ENCODE data around the gene SBNO2. TPM values are rescaled to one million over a fixed set of nuclear protein-coding genes. Genes with fewer than 3 reads are reported as not detected.

SBNO2 gene
- total RNA-seq, 1 donor from 2014 or later, result 54.0 TPM

DNA sequence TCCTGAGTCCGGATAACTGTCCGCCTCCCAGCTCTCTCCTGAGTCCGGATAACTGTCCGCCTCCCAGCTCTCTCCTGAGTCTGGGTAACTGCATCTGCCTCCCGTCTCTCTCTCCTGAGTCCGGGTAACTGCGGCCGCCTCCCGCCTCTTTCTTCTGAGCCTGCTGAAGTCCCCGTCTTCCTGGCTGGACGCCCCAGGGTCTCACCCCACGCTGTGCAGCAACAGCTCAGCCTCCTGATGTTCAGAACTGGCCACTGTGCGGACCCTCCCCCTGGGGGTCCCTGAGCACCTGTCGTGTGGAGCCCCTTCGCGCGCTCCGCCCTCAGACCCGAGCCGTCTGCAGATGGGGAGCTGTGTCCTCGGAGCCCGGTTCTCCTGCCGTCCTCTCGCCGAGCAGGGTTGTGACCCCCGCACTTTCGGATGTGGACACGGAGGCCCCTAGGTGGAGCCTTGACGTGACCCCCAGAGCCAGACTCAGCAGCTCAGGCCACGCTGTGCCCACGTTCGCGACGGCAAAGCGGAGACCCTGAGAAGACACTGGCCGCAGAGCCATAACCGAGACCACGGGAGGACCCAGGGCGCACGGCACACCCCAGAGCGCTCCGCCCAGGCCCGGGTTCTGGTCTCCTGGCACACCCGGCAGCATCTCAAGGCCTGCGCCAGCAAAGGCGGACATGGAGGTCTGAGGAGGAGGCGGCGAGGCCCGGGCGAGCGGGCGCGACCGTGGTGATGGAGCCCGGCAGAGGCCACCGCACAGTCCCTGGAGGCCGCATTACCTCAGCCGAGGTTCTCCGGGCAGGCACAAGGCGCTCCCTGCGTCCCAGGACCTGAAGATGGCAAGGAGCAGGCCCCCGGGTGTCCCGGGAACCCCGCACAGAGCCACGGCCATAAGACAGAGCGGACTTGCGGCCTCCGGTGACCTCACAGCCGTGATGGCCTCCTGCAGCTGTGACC lies 15.9 kb downstream of the SBNO2 start:
- H3K4me3 ChIP-seq, result no peak overlapping the region
- H3K9me3 ChIP-seq, result no peaks in the 10 kb centered on the region
- H3K36me3 ChIP-seq, result peaks cover 0 to 9% of the 10 kb centered on the region in 2 donors
- H3K4me1 ChIP-seq, result peaks cover 44% of the 10 kb centered on the region
- no peak overlapping the region for H3K27ac ChIP-seq
- TF ChIP-seq, protein P1, sequence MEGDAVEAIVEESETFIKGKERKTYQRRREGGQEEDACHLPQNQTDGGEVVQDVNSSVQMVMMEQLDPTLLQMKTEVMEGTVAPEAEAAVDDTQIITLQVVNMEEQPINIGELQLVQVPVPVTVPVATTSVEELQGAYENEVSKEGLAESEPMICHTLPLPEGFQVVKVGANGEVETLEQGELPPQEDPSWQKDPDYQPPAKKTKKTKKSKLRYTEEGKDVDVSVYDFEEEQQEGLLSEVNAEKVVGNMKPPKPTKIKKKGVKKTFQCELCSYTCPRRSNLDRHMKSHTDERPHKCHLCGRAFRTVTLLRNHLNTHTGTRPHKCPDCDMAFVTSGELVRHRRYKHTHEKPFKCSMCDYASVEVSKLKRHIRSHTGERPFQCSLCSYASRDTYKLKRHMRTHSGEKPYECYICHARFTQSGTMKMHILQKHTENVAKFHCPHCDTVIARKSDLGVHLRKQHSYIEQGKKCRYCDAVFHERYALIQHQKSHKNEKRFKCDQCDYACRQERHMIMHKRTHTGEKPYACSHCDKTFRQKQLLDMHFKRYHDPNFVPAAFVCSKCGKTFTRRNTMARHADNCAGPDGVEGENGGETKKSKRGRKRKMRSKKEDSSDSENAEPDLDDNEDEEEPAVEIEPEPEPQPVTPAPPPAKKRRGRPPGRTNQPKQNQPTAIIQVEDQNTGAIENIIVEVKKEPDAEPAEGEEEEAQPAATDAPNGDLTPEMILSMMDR (IDR thresholded peaks at IDR 0.05), result no peak
- TF ChIP-seq POLR2A (IDR thresholded peaks at IDR 0.05) (no peak), POLR2AphosphoS5 (IDR thresholded peaks at IDR 0.05; ENCODE audit: insufficient read depth in 1 of 2, low read depth in 1 of 2) (no peak)
- no peak for DNase-seq (ENCODE audit: extremely low spot score in 2 of 2)
- intact Hi-C loops (cut with DNase I), result no loop called here
- H3K27me3 ChIP-seq, result no peaks in the 10 kb centered on the region

DNA sequence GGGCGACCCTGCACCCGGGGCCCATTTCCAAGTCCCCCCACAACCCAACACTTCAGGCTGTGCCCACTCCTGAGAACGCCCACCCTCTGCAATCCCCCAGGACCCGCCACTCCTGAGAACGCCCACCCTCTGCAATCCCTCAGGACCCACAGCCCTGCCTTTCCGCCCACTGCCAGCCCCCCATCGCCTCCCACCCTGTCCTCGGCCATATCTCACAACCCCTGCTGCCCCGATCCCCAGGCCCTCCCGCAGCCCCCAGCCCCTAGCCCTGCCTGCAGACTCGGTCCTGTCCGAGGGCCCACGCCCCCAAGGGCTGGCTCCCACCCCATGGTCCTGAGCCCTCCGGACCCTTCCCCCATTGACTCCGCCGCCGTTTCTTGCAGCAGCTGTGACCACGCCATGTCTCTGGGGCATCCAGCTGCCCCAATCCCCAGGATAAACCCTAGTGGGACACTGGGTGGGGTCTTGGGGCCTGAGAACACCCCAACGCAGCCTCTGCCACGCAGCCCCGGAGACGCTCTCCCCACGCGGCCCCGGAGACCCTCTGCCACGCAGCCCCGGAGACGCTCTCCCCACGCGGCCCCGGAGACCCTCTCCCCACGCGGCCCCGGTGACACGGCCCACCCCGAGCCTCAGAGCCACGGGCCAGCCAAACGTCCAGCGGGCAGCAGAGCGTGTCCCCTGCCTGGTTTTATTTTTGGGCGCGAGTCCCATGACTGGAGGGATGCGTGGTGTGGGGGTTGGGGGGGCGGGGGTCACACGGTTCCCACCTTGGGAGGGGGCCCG lies 17.0 kb downstream of the SBNO2 start:
- Histone ChIP-seq H3K9me3 (no peaks in the 10 kb centered on the region), H3K27ac (no peak overlapping the region), H3K4me1 (peaks cover 53% of the 10 kb centered on the region), H3K27me3 (no peaks in the 10 kb centered on the region), H3K4me3 (no peak overlapping the region), H3K36me3 (peaks cover 0 to 10% of the 10 kb centered on the region in 2 donors)
- intact Hi-C loops (cut with DNase I), result no loop called here
- TF ChIP-seq, protein P1 (IDR thresholded peaks at IDR 0.05), result no peak
- no peak for TF ChIP-seq POLR2AphosphoS5 (IDR thresholded peaks at IDR 0.05; ENCODE audit: insufficient read depth in 1 of 2, low read depth in 1 of 2)
- no peak for TF ChIP-seq POLR2A (IDR thresholded peaks at IDR 0.05)
- DNase-seq (ENCODE audit: extremely low spot score in 2 of 2), result no peak

DNA sequence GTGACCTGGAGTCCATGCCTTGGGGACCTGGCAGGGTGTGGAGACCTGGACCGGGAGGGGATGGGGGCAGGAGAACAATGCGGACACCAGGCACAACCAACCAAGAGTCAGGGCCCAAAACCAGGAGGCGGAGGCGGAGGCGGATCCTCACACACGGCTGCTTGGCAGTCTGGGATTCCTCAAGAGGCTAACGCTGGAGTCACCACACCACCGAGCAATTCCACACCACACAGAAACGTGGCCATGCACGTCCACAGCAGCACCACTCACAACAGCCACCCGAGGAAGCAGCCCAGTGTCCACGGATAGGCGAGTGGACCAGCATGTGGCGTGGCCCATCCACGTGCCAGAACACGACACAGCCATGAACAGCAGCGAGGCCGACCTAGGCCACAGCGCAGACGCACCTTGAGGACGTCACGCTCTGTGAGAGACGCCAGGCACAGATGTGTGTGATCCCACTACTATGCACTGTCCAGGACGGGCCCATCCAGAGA lies 17.7 kb downstream of the SBNO2 start:
- peaks cover 0 to 15% of the 10 kb centered on the region in 2 donors for H3K36me3 ChIP-seq
- no peaks in the 10 kb centered on the region for H3K27me3 ChIP-seq
- H3K4me3 ChIP-seq, result no peak overlapping the region
- H3K9me3 ChIP-seq, result no peaks in the 10 kb centered on the region
- H3K4me1 ChIP-seq, result peaks cover 53% of the 10 kb centered on the region
- no peak for DNase-seq (ENCODE audit: extremely low spot score in 2 of 2)
- peak overlapping the region; percentile 92 for H3K27ac ChIP-seq
- intact Hi-C loops (cut with DNase I), result no loop called here
- TF ChIP-seq POLR2A (IDR thresholded peaks at IDR 0.05) (no peak), POLR2AphosphoS5 (IDR thresholded peaks at IDR 0.05; ENCODE audit: insufficient read depth in 1 of 2, low read depth in 1 of 2) (no peak)
- TF ChIP-seq, protein P1 (IDR thresholded peaks at IDR 0.05), result no peak

DNA sequence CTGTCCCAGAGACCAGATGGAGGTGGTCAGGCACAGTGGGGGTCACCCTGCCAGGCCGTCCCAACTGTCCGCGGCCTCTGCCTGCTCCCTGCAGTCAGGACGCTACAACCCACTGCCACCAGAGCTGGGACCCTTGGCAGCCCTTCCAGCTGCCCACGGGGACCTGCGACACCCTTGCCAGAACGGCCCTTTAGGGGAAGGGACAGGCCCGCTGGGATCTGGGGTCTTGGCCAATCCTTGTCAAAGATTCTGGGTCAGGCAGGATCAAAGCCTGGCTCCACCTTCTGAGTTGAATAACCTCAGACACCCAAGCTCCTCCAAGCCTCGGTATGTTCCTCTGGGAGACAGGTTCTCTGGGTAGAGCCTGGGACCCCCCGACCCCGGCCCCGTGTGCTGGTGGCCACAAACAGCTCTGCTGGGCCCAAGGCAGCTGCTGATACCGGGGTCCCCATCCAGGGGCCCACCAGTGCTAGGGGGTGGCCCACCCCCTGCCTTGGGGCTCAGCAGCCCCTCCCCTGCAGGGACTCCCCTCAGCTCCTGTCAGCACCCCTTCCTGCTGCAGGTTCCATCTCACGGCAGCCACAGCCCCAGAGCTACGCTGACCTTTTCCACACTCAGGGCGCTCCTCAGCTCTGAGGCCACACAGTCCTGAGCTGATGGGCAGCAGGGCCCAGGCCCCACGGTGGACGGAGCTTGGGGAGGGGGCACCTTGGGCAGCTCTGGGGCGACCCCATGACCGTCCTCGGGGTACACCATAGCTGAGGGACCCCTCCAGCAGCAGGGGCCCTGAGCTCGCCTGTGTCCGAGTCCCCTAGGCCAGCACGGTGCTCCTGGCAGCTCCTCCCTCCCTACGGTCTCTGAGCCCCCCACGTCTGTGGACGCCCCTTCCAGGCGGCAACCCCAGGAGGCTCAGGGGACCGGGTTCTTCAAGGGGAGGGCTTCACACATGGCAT lies 18.4 kb downstream of the SBNO2 start:
- Histone ChIP-seq H3K4me3 (peak overlapping the region; percentile 26 to 42), H3K4me1 (peaks cover 60% of the 10 kb centered on the region), H3K36me3 (peaks cover 0 to 14% of the 10 kb centered on the region in 2 donors), H3K9me3 (no peaks in the 10 kb centered on the region), H3K27ac (peak overlapping the region; percentile 92), H3K27me3 (no peaks in the 10 kb centered on the region)
- TF ChIP-seq, protein P1 (IDR thresholded peaks at IDR 0.05), result no peak
- TF ChIP-seq POLR2AphosphoS5 (IDR thresholded peaks at IDR 0.05; ENCODE audit: insufficient read depth in 1 of 2, low read depth in 1 of 2) (peak in 1 of 2 donors; percentile 77), POLR2A (IDR thresholded peaks at IDR 0.05) (no peak)
- no peak for DNase-seq (ENCODE audit: extremely low spot score in 2 of 2)
- intact Hi-C loops (cut with DNase I), result no loop called here

Data from vagina (tissue), 2 donors.